Right lobe of liver (tissue), 6 donors: ENCODE measurements around the gene TMEM120B. TPM values are rescaled to one million over a fixed set of nuclear protein-coding genes. Genes with fewer than 3 reads are reported as not detected.

ENCODE experiments used
- ATAC-seq, 4 donors: fragments of 200-7000 bp; cut with Tn5 transposase; one replicate each; pipeline ENCODE4 v1.9.1; 2020; ENCODE audit warnings: mild to moderate bottlenecking in 4 of 4, moderate library complexity in 4 of 4
- DNase-seq, 3 donors: peaks; one replicate each; pipeline ENCODE4 v3.0.0-alpha.2; 2020
- H3K27ac ChIP-seq, 3 donors: fragments of 200-600 bp; one replicate each; pipeline ENCODE4 v1.8.0; 2022
- H3K27me3 ChIP-seq, 2 donors: fragments of 200-600 bp; one replicate each; pipeline ENCODE4 v1.8.0; 2022
- H3K36me3 ChIP-seq, 4 donors: fragments of 200-600 bp; sonication (generic) in 1 of 4; one replicate each; pipeline versions ENCODE4 v1.5.1 to v1.8.0; 2017 to 2022; ENCODE audit warnings: control low read depth in 1 of 4
- H3K4me1 ChIP-seq, 4 donors: fragments of 200-600 bp; sonication (generic) in 1 of 4; one replicate each; pipeline versions ENCODE4 v1.5.1 to v1.8.0; 2017 to 2022; ENCODE audit warnings: control low read depth in 1 of 4
- H3K4me3 ChIP-seq, 3 donors: fragments of 200-600 bp; one replicate each; pipeline ENCODE4 v1.8.0; 2022
- H3K9me3 ChIP-seq, 4 donors: fragments of 200-600 bp; sonication (generic) in 1 of 4; one replicate each; pipeline versions ENCODE4 v1.5.1 to v1.8.0; 2017 to 2022; ENCODE audit warnings: control low read depth in 1 of 4
- POLR2A ChIP-seq: fragments of 450-650 bp; IDR thresholded peaks from one replicate; pipeline ENCODE4 v1.6.1; 2017; ENCODE audit warnings: antibody characterized with exemption, mild to moderate bottlenecking
- WGBS: methylation state at CpG from one replicate; pipeline ENCODE4 v1.1.6; 2018; ENCODE audit warnings: low coverage, low lambda C conversion rate; ENCODE audit not compliant: insufficient coverage; ENCODE audit errors: missing lambda C conversion rate; 5-methylcytosine and 5-hydroxymethylcytosine counted together
- intact Hi-C, 2 donors: fragments of 100-400 bp; cut with DNase I; formaldehyde crosslinking; loops; one replicate each; pipeline versions ENCODE4 v1.11.2 to v1.14.1; 2022
- total RNA-seq, 6 experiments: library from RNA; depleted of rRNA in 2 of 6; stranded (reverse); fragments of >200 nt in 2 of 6; fragmentation: NEBNext Ultra II Directional in 3 of 6; extraction: Animal tissue kit (Norgen Biotek cat#: 25700) in 3 of 6; gene quantifications; one replicate each; pipeline versions ENCODE4 v1.1.0 to v1.2.4, GENCODE V29; 2016 to 2023
- TF ChIP-seq, protein P1 (sequence below), 4 donors: fragments of 200-600 bp in 3 of 4; fragments of 450-650 bp in 1 of 4; IDR thresholded peaks; one replicate each; pipeline versions ENCODE4 v1.5.1 to v1.8.0; 2016 to 2022; ENCODE audit warnings: antibody characterized with exemption in 4 of 4, mild to moderate bottlenecking in 2 of 4
- donor health status: DM: no; HTN: yes; CAD: no.
- donor health status: DM: no; HTN: no; CAD: no.
- donor health status: DM: no; HTN: no; CAD: no.
- donor health status: DM: no; HTN: yes; CAD: no.
- donor health status: DM: no; HTN: yes; CAD: no.

TMEM120B gene
- total RNA-seq, 6 experiments from 2014 or later: 3.3 to 6.4 (median 4.7) TPM

DNA sequence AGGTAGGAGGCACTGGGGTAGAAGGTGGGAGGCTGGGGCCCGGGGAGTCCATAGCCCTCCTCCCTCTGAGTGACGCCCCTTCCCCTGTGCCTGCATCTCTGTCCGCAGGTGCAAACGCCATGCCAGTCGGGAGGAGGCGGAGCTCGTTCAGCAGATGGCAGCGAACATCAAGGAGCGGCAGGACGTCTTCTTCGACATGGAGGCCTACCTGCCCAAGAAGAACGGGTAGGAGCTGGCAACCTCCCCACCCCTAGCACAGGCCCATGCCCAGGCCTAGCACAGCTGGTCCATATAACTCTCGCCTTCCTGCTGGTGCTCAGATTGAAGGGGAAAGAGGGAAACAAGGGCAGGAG is 35.6 kb downstream of the TMEM120B start:
- no peaks in the 10 kb centered on the region for H3K36me3 ChIP-seq
- no peaks in the 10 kb centered on the region for H3K27me3 ChIP-seq
- 40% methylated on average over 2 of the region's 13 CpGs for WGBS
- H3K4me3 ChIP-seq: no peak overlapping the region
- H3K27ac ChIP-seq: no peak overlapping the region
- no peaks in the 10 kb centered on the region for H3K9me3 ChIP-seq
- ATAC-seq (peak in 2 of 4 donors; percentile 12 to 18), DNase-seq (no peak)
- intact Hi-C loops: no loop called here
- H3K4me1 ChIP-seq: peaks cover 0 to 4% (median under 1%) of the 10 kb centered on the region in 4 donors
- no peak for TF ChIP-seq POLR2A
- TF ChIP-seq, protein P1, sequence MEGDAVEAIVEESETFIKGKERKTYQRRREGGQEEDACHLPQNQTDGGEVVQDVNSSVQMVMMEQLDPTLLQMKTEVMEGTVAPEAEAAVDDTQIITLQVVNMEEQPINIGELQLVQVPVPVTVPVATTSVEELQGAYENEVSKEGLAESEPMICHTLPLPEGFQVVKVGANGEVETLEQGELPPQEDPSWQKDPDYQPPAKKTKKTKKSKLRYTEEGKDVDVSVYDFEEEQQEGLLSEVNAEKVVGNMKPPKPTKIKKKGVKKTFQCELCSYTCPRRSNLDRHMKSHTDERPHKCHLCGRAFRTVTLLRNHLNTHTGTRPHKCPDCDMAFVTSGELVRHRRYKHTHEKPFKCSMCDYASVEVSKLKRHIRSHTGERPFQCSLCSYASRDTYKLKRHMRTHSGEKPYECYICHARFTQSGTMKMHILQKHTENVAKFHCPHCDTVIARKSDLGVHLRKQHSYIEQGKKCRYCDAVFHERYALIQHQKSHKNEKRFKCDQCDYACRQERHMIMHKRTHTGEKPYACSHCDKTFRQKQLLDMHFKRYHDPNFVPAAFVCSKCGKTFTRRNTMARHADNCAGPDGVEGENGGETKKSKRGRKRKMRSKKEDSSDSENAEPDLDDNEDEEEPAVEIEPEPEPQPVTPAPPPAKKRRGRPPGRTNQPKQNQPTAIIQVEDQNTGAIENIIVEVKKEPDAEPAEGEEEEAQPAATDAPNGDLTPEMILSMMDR (IDR thresholded peaks at IDR 0.05): no peak

DNA sequence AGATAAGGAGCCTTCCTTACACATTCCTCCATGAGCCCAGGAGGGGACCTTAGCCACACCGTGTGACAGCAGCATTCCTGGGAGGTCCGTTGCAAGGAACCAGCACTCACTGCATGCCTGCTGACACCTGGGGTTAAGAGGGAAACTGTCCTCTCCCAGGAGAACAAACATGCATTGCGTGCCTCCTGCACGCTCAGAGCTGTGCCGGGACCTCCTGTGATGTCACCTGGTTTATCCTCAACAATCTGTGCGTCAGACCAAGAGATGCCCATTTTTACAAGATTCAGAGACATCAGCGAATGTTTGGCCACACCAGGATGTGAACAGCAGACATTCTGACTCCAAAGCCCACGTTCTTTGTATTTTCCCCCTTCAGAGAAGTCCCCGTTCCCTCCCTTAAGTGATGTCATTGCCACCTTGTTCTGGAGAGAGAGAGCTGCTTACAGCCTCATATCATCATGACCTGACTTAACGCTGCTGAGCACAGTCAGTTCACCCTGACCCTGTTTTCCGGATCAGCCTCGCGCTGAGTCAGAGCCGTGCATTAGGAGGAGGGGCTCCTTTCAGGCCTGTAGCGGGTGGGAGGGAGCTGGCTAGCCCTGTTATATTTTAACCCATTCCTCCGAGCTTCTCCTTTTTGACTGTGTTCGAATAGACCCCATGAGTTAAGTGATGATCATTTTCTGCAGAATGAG is 36.2 kb downstream of the TMEM120B start:
- intact Hi-C loops: no loop called here
- no peaks in the 10 kb centered on the region for H3K27me3 ChIP-seq
- no peaks in the 10 kb centered on the region for H3K36me3 ChIP-seq
- ATAC-seq: peak; percentile 45 to 83 (median 66)
- no peak overlapping the region for H3K27ac ChIP-seq
- H3K4me1 ChIP-seq: peaks cover 0 to 10% (median 3%) of the 10 kb centered on the region in 4 donors
- H3K4me3 ChIP-seq: no peak overlapping the region
- TF ChIP-seq, protein P1 (IDR thresholded peaks at IDR 0.05): no peak
- TF ChIP-seq POLR2A: no peak
- no peaks in the 10 kb centered on the region for H3K9me3 ChIP-seq
- DNase-seq: peak in 1 of 3 donors; percentile 52
- 22% methylated on average over 11 of the region's 17 CpGs for WGBS

DNA sequence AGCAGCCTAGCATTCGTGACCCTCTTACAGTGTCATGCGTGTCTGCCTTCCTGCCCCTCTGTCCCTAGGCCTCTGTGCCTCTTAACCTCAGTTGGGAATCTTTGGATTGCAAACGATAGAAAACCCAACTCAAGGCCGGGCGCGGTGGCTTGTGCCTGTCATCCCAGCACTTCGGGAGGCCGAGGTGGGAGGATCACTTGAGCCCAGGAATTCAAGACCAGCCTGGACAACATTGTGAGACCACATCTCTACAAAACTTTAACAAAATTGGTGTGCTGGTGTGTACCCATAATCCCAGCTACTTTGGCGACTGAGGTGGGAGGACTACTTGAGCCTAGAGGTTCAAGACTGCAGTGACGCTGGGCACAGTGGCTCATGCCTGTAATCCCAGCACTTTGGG is 36.7 kb downstream of the TMEM120B start:
- no peak for DNase-seq
- no peaks in the 10 kb centered on the region for H3K27me3 ChIP-seq
- intact Hi-C loops: no loop called here

DNA sequence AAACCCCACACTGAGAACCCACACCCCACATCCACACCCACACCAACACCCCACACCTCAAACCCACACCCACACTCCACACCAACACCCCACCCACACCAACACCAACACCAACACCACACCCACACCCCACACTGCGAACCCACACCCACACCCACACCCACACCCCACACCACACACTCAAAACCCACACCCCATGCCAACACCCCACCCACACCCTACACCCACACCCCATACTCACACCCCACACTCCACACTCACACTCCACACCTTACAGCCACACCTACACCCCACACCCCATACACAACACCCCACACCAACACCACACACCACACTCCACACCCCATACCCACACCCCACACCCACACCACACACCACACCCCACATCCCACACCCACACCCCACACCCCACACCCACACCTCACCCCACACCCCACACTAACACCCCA is 38.0 kb downstream of the TMEM120B start:
- DNase-seq (no peak), ATAC-seq (no peak)
- TF ChIP-seq, protein P1 (IDR thresholded peaks at IDR 0.05): no peak
- TF ChIP-seq POLR2A: no peak

More for the DNA sequence above, 36.7 kb downstream of the TMEM120B start:
- H3K36me3 ChIP-seq: no peaks in the 10 kb centered on the region
- no peaks in the 10 kb centered on the region for H3K9me3 ChIP-seq
- H3K4me3 ChIP-seq: no peak overlapping the region
- no peak for ATAC-seq
- H3K4me1 ChIP-seq: peaks cover 0 to 13% (median 5%) of the 10 kb centered on the region in 4 donors
- 60% methylated on average over 6 of the region's 10 CpGs for WGBS
- TF ChIP-seq POLR2A: no peak
- TF ChIP-seq, protein P1 (IDR thresholded peaks at IDR 0.05): no peak
- no peak overlapping the region for H3K27ac ChIP-seq

More for the DNA sequence above, 38.0 kb downstream of the TMEM120B start:
- H3K27ac ChIP-seq: no peak overlapping the region
- H3K27me3 ChIP-seq: no peaks in the 10 kb centered on the region
- WGBS: 14% methylated on average over 1 of the region's 1 CpG
- no peaks in the 10 kb centered on the region for H3K9me3 ChIP-seq
- no peaks in the 10 kb centered on the region for H3K36me3 ChIP-seq
- no peak overlapping the region for H3K4me3 ChIP-seq
- intact Hi-C loops: no loop called here
- peaks cover 0 to 17% (median 7%) of the 10 kb centered on the region in 4 donors for H3K4me1 ChIP-seq
